Thymus (tissue), 11 donors: ENCODE results near the gene SPEF1. TPM values are rescaled to one million over a fixed set of nuclear protein-coding genes. Genes with fewer than 3 reads are reported as not detected.
A peak's percentile ranks its signal among the peaks of the same experiment; 100 is the strongest.

Source experiments
- DNase-seq, 9 donors: peaks; one replicate each; pipeline ENCODE4 v3.0.0-alpha.2; 2013; ENCODE audit warnings: low spot score in 9 of 9, low read depth in 6 of 9, missing footprints in 1 of 9
- H3K27ac ChIP-seq, 2 donors: one replicate each; pipeline ENCODE4 v1.5.1; 2013; ENCODE audit warnings: control low read depth in 1 of 2, low read depth in 1 of 2, low read length in 1 of 2, mild to moderate bottlenecking in 1 of 2, moderate library complexity in 1 of 2
- H3K27me3 ChIP-seq, 2 donors: one replicate each; pipeline ENCODE4 v1.5.1; 2013; ENCODE audit warnings: low read length in 1 of 2; ENCODE audit not compliant: control insufficient read depth in 2 of 2, insufficient read depth in 1 of 2
- H3K36me3 ChIP-seq, 2 donors: one replicate each; pipeline ENCODE4 v1.5.1; 2013; ENCODE audit warnings: low read length in 1 of 2, mild to moderate bottlenecking in 1 of 2, moderate library complexity in 1 of 2; ENCODE audit not compliant: control insufficient read depth in 2 of 2, insufficient read depth in 2 of 2
- H3K4me1 ChIP-seq, 2 donors: one replicate each; pipeline ENCODE4 v1.5.1; 2013; ENCODE audit warnings: low read length in 2 of 2; ENCODE audit not compliant: control insufficient read depth in 2 of 2, insufficient read depth in 2 of 2
- H3K4me3 ChIP-seq, 2 donors: one replicate each; pipeline ENCODE4 v1.5.1; 2013; ENCODE audit warnings: low read length in 2 of 2, control low read depth in 1 of 2, mild to moderate bottlenecking in 1 of 2
- H3K9me3 ChIP-seq, 2 donors: one replicate each; pipeline ENCODE4 v1.5.1; 2013; ENCODE audit warnings: low read length in 1 of 2, mild to moderate bottlenecking in 1 of 2; ENCODE audit not compliant: control insufficient read depth in 2 of 2, insufficient read depth in 1 of 2
- WGBS: extraction: QIAGEN DNeasy Blood & Tissue Kit; methylation state at CpG from one replicate; pipeline ENCODE4 v1.1.7; 2013; 5-methylcytosine and 5-hydroxymethylcytosine counted together
- polyA plus RNA-seq: library from polyadenylated mRNA; stranded (reverse); fragments of 200-250 nt; gene quantifications from one replicate; pipeline ENCODE4 v1.2.3, GENCODE V29; 2013
- total RNA-seq: library from RNA; stranded (reverse); fragments of 120-200 nt; gene quantifications from one replicate; pipeline ENCODE4 v1.2.4, GENCODE V29; 2013
- donor health status: healthy.

Gene SPEF1
- total and polyA plus RNA-seq, 2 donors, result 0.05 to 0.16 TPM

GRCh38 chr20:3785240-3786125 lies 4.2 kb upstream of the SPEF1 start:
- peaks cover 0 to 6% of the 10 kb centered on the region in 2 donors for H3K36me3 ChIP-seq
- WGBS, result 80% methylated on average over 79 of the region's 79 CpGs
- no peak overlapping the region for H3K27ac ChIP-seq
- H3K4me1 ChIP-seq, result peaks cover 14 to 16% of the 10 kb centered on the region in 2 donors
- no peak for DNase-seq
- H3K27me3 ChIP-seq, result peaks cover 6 to 12% of the 10 kb centered on the region in 2 donors
- H3K4me3 ChIP-seq, result peak overlapping the region; percentile 34 to 82
- no peaks in the 10 kb centered on the region for H3K9me3 ChIP-seq

- Histone ChIP-seq H3K4me1 (peaks cover 14 to 16% of the 10 kb centered on the region in 2 donors), H3K27ac (no peak overlapping the region)
- DNase-seq, result no peak
These were observed 3.6 kb upstream of the SPEF1 start for GRCh38 chr20:3784863-3785239.

GRCh38 chr20:3784216-3784853 lies 3.1 kb upstream of the SPEF1 start:
- no peaks in the 10 kb centered on the region for H3K9me3 ChIP-seq
- H3K36me3 ChIP-seq, result peaks cover 0 to 6% of the 10 kb centered on the region in 2 donors
- H3K4me3 ChIP-seq, result no peak overlapping the region
- 95% methylated on average over 17 of the region's 17 CpGs for WGBS
- peaks cover 10 to 23% of the 10 kb centered on the region in 2 donors for H3K27me3 ChIP-seq
- DNase-seq, result no peak
- H3K27ac ChIP-seq, result no peak overlapping the region
- peaks cover 14 to 16% of the 10 kb centered on the region in 2 donors for H3K4me1 ChIP-seq

More at GRCh38 chr20:3784863-3785239, 3.6 kb upstream of the SPEF1 start:
- Histone ChIP-seq H3K4me3 (no peak overlapping the region), H3K36me3 (peaks cover 0 to 6% of the 10 kb centered on the region in 2 donors), H3K27me3 (peaks cover 7 to 18% of the 10 kb centered on the region in 2 donors), H3K9me3 (no peaks in the 10 kb centered on the region)
- WGBS, result 95% methylated on average over 6 of the region's 6 CpGs

- Histone ChIP-seq H3K27ac (no peak overlapping the region), H3K9me3 (no peaks in the 10 kb centered on the region), H3K27me3 (peaks cover 16 to 30% of the 10 kb centered on the region in 2 donors), H3K4me1 (peaks cover 12 to 16% of the 10 kb centered on the region in 2 donors), H3K4me3 (no peak overlapping the region), H3K36me3 (peaks cover 0 to 6% of the 10 kb centered on the region in 2 donors)
- WGBS, result 97% methylated on average over 10 of the region's 10 CpGs
- no peak for DNase-seq
These were observed 2.4 kb upstream of the SPEF1 start for GRCh38 chr20:3783511-3784195.

DNA sequence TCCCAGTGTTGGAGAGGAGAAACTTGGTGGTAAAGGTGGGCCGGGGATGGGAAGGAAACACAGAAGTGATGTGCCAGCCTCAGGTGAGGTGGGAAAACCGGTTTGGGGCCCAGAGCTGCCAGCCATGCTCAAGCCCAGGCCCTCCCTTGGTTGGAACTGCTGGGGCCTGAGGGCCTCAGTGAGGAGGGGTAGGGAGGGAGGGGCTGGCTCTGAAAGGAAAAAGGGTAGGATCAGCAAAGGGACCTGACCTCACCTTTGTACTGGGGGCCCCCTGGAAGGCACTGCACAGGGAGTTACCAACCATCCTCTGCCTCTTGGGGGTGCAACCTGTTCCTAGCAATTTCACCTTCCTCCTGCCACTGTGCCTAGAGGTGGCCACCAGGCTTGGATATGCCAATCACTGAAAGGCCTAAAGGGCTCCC lies 1.8 kb upstream of the SPEF1 start:
- Histone ChIP-seq H3K9me3 (no peaks in the 10 kb centered on the region), H3K4me3 (no peak overlapping the region), H3K27ac (no peak overlapping the region), H3K36me3 (peaks cover 0 to 6% of the 10 kb centered on the region in 2 donors), H3K27me3 (peaks cover 21 to 36% of the 10 kb centered on the region in 2 donors), H3K4me1 (peaks cover 12 to 19% of the 10 kb centered on the region in 2 donors)
- WGBS, result 89% methylated on average over 2 of the region's 2 CpGs
- DNase-seq, result no peak

DNA sequence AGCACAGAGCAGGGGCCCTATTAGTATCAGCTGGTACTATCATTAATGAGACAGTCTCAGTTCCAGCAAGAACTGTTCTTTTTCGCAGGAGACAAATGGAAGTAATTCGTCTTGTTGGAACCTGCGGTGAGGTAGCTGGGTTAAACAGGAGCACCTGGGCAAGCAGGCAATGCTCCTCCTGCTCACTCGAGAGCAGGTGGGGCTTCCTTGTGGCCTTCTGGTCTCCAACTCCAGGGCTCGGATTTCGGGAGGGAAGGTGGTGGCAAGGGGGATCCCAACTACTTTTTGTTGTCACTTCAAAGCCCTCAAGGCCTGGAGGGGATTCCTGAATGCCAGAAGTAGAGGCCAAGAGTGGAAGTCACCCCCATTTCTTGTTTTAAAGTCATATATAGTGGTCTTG lies 1.3 kb upstream of the SPEF1 start:
- no peak for DNase-seq
- Histone ChIP-seq H3K27me3 (peaks cover 25 to 41% of the 10 kb centered on the region in 2 donors), H3K4me3 (no peak overlapping the region), H3K27ac (no peak overlapping the region), H3K36me3 (peaks cover 0 to 6% of the 10 kb centered on the region in 2 donors), H3K9me3 (no peaks in the 10 kb centered on the region), H3K4me1 (peaks cover 10 to 21% of the 10 kb centered on the region in 2 donors)
- 92% methylated on average over 6 of the region's 6 CpGs for WGBS

GRCh38 chr20:3778976-3779375 lies 2.3 kb downstream of the SPEF1 start:
- peaks cover 30 to 65% of the 10 kb centered on the region in 2 donors for H3K27me3 ChIP-seq
- H3K9me3 ChIP-seq, result peaks cover 0 to 2% of the 10 kb centered on the region in 2 donors
- DNase-seq, result no peak
- no peak overlapping the region for H3K27ac ChIP-seq
- H3K4me1 ChIP-seq, result peaks cover 9 to 22% of the 10 kb centered on the region in 2 donors
- 31% methylated on average over 18 of the region's 18 CpGs for WGBS
- H3K4me3 ChIP-seq, result no peak overlapping the region
- no peaks in the 10 kb centered on the region for H3K36me3 ChIP-seq

DNA sequence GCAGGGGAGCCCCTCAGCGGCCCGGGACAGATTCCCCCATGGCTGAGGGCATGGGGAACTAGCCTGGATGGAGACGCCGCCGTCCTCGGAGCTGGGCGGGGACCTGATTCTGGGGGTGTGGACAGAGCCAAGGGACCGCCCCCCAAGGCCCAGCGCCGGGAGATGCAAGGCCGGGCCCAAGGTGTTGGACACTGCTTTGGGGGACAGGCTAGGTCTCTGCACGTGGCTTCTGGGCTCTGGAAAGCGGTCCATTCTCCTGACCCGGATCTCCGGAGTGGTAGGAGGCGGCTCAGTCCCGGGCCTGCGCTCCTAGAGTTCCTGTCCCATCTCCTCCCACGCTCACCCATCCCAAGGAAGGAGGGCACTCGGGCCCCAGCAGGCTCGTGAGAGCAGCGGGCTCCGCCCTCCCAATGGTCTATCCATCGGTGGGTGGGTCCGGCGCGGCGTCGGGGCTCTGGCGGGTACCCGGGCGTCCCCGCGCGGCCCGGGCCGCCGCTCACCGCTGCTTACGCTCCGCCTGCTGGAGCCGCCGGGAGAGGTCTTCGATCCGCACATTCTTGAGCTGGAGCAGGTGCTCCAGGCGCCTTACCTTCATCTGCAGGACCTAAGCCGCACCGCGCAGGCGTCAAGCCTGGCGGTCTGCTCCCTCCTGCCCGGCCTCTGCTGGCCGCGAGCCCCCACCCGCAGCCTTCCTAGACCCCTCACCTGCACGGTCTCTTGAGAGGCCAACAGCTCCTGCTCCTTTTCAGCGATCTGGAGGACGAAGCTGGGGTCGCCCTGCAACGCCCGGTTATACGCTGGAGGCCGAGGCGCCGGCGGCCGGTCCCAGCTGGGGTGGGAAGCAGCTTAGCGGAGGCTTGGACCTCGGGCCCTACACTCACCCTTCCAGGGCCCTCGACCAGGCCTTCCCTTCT lies 3.3 kb downstream of the SPEF1 start:
- no peaks in the 10 kb centered on the region for H3K36me3 ChIP-seq
- H3K4me3 ChIP-seq, result peak overlapping the region in 1 of 2 donors; percentile 31
- H3K4me1 ChIP-seq, result peaks cover 9 to 22% of the 10 kb centered on the region in 2 donors
- no peak overlapping the region for H3K27ac ChIP-seq
- 3% methylated on average over 70 of the region's 70 CpGs for WGBS
- no peak for DNase-seq
- peaks cover 30 to 65% of the 10 kb centered on the region in 2 donors for H3K27me3 ChIP-seq
- H3K9me3 ChIP-seq, result peaks cover 0 to 2% of the 10 kb centered on the region in 2 donors
